Common myeloid progenitor, CD34-positive (primary cell): ENCODE data around the gene TNNC2.
A peak's percentile ranks its signal among the peaks of the same experiment; 100 is the strongest.

Experiments
- CTCF ChIA-PET: fragments of 350-600 bp; sonication (Branson Sonifier 250); formaldehyde crosslinking; loops from one replicate; lab custom pipeline; 2021; ENCODE audit warnings: antibody characterized with exemption; lab: Charles Lee
- POLR2A ChIA-PET: fragments of 350-600 bp; sonication (Branson Sonifier 250); formaldehyde crosslinking; loops from one replicate; lab custom pipeline; 2021; ENCODE audit warnings: antibody characterized with exemption; lab: Charles Lee
- DNase-seq, 3 donors: peaks; one replicate each; pipeline versions ENCODE4 v3.0.0 to v3.0.0-alpha.2; 2013
- H3K27ac ChIP-seq, 2 experiments: 1 replicate in 1 of 2; 2 replicates in 1 of 2; pipeline ENCODE4 v1.7.0; 2013; ENCODE audit warnings: inconsistent platforms in 2 of 2, low read length in 2 of 2, mild to moderate bottlenecking in 2 of 2, low read depth in 1 of 2, moderate library complexity in 1 of 2; ENCODE audit not compliant: severe bottlenecking in 2 of 2, insufficient read depth in 1 of 2, poor library complexity in 1 of 2
- H3K27me3 ChIP-seq, 5 experiments: replicated peaks in 2 of 5; 1 replicate in 3 of 5; 2 replicates in 2 of 5; pipeline versions ENCODE4 v1.6.1 to v1.7.0; 2013; ENCODE audit warnings: low read length in 4 of 5, mild to moderate bottlenecking in 2 of 5, moderate library complexity in 2 of 5, inconsistent platforms in 1 of 5; ENCODE audit not compliant: insufficient read depth in 5 of 5, control insufficient read depth in 4 of 5
- H3K36me3 ChIP-seq, 4 experiments: 1 replicate in 2 of 4; 2 replicates in 2 of 4; pipeline versions ENCODE4 v1.6.1 to v1.7.0; 2013; ENCODE audit warnings: low read length in 3 of 4, control low read depth in 1 of 4, mild to moderate bottlenecking in 1 of 4; ENCODE audit not compliant: control insufficient read depth in 4 of 4, insufficient read depth in 4 of 4
- H3K4me1 ChIP-seq, 4 experiments: 1 replicate in 3 of 4; 2 replicates in 1 of 4; pipeline versions ENCODE4 v1.6.1 to v1.7.1; 2013; ENCODE audit warnings: low read length in 3 of 4, mild to moderate bottlenecking in 3 of 4, control low read depth in 1 of 4, inconsistent platforms in 1 of 4, moderate library complexity in 1 of 4; ENCODE audit not compliant: control insufficient read depth in 4 of 4, insufficient read depth in 4 of 4; ENCODE audit errors: control extremely low read depth in 1 of 4
- H3K4me3 ChIP-seq, 7 experiments: 1 replicate in 4 of 7; 2 replicates in 3 of 7; pipeline versions ENCODE4 v1.5.1 to v1.7.0; 2013; ENCODE audit warnings: mild to moderate bottlenecking in 7 of 7, low read length in 6 of 7, moderate library complexity in 6 of 7, inconsistent platforms in 2 of 7, low read depth in 2 of 7, control low read depth in 1 of 7; ENCODE audit not compliant: insufficient read depth in 4 of 7, control insufficient read depth in 1 of 7; ENCODE audit errors: extremely low read depth in 1 of 7
- H3K9me3 ChIP-seq, 5 experiments: 1 replicate in 4 of 5; 2 replicates in 1 of 5; pipeline versions ENCODE4 v1.6.1 to v1.7.1; 2013; ENCODE audit warnings: low read length in 4 of 5, mild to moderate bottlenecking in 2 of 5, inconsistent platforms in 1 of 5, low read depth in 1 of 5, moderate library complexity in 1 of 5; ENCODE audit not compliant: control insufficient read depth in 4 of 5, insufficient read depth in 2 of 5; ENCODE audit errors: control extremely low read depth in 1 of 5
- WGBS: methylation state at CpG from one replicate; pipeline ENCODE4 v1.1.5; 2013; ENCODE audit not compliant: insufficient coverage; 5-methylcytosine and 5-hydroxymethylcytosine counted together

The TNNC2 gene

GRCh38 chr20:45826381-45827019 lies 612 bp downstream of the TNNC2 start:
- H3K27ac ChIP-seq, result no peak overlapping the region
- POLR2A ChIA-PET, result no interaction called here

GRCh38 chr20:45823949-45824835 lies 2.9 kb downstream of the TNNC2 start:
- WGBS, result 19% methylated on average over 34 of the region's 57 CpGs

More at GRCh38 chr20:45826381-45827019, 612 bp downstream of the TNNC2 start:
- H3K4me3 ChIP-seq, result no peak overlapping the region
- CTCF ChIA-PET, result interaction anchor here (0.9 to 3.8 kb wide), 5 partner anchors 14 to 144 kb away, joined by 3 to 24 read pairs (median 3); no protein-coding TSS in a partner anchor
- H3K9me3 ChIP-seq, result no peaks in the 10 kb centered on the region
- peaks cover 0 to 18% (median 5%) of the 10 kb centered on the region in 5 experiments for H3K27me3 ChIP-seq
- H3K4me1 ChIP-seq, result peaks cover 0 to 20% (median 13%) of the 10 kb centered on the region in 4 experiments
- no peak for DNase-seq
- WGBS, result 95% methylated on average over 4 of the region's 6 CpGs
- H3K36me3 ChIP-seq, result no peaks in the 10 kb centered on the region

GRCh38 chr20:45822857-45823256 lies 4.3 kb downstream of the TNNC2 start:
- Histone ChIP-seq H3K36me3 (no peaks in the 10 kb centered on the region), H3K9me3 (no peaks in the 10 kb centered on the region), H3K27me3 (peaks cover 0 to 18% (median 5%) of the 10 kb centered on the region in 5 experiments), H3K4me1 (peaks cover 0 to 29% (median 16%) of the 10 kb centered on the region in 4 experiments), H3K27ac (no peak overlapping the region), H3K4me3 (peak overlapping the region in 4 of 7 experiments; percentile 36 to 72 (median 61))
- WGBS, result 5% methylated on average over 17 of the region's 24 CpGs
- CTCF ChIA-PET, result interaction anchor here (1.0 to 2.4 kb wide), 8 partner anchors 9 to 148 kb away, joined by 4 to 9 read pairs (median 6); partner anchors contain the start of genes SNX21 and UBE2C
- DNase-seq, result peak in 2 of 3 donors; percentile 42 to 61
- POLR2A ChIA-PET, result no interaction called here

More at GRCh38 chr20:45823949-45824835, 2.9 kb downstream of the TNNC2 start:
- no peak overlapping the region for H3K27ac ChIP-seq
- peak overlapping the region in 3 of 7 experiments; percentile 28 to 66 (median 57) for H3K4me3 ChIP-seq
- ChIA-PET CTCF (interaction anchor here (0.8 to 3.8 kb wide), 15 partner anchors 9 to 146 kb away, joined by 3 to 24 read pairs (median 4); no protein-coding TSS in a partner anchor), POLR2A (no interaction called here)
- no peaks in the 10 kb centered on the region for H3K36me3 ChIP-seq
- peaks cover 0 to 29% (median 16%) of the 10 kb centered on the region in 4 experiments for H3K4me1 ChIP-seq
- H3K9me3 ChIP-seq, result no peaks in the 10 kb centered on the region
- peaks cover 0 to 18% (median 5%) of the 10 kb centered on the region in 5 experiments for H3K27me3 ChIP-seq
- DNase-seq, result peak; percentile 59 to 72 (median 71)

- WGBS, result 100% methylated on average over 1 of the region's 2 CpGs
- Histone ChIP-seq H3K9me3 (no peaks in the 10 kb centered on the region), H3K27me3 (peaks cover 0 to 18% (median 5%) of the 10 kb centered on the region in 5 experiments), H3K4me3 (no peak overlapping the region), H3K27ac (no peak overlapping the region), H3K4me1 (peaks cover 0 to 29% (median 16%) of the 10 kb centered on the region in 4 experiments), H3K36me3 (peaks cover 0 to 5% (median under 1%) of the 10 kb centered on the region in 4 experiments)
- DNase-seq, result no peak
- ChIA-PET CTCF (interaction anchor here (1.0 to 2.4 kb wide), 11 partner anchors 8 to 149 kb away, joined by 3 to 9 read pairs (median 5); partner anchors contain the start of genes SNX21 and UBE2C), POLR2A (no interaction called here)
These were observed 5.2 kb downstream of the TNNC2 start for GRCh38 chr20:45821947-45822346.

- no peak overlapping the region for H3K27ac ChIP-seq
- ChIA-PET POLR2A (no interaction called here), CTCF (interaction anchor here (1.7 kb wide), 1 partner anchor 140 kb away, joined by 3 read pairs; no protein-coding TSS in a partner anchor)
- H3K36me3 ChIP-seq, result peaks cover 0 to 26% (median 6%) of the 10 kb centered on the region in 4 experiments
- peaks cover 0 to 18% (median 5%) of the 10 kb centered on the region in 5 experiments for H3K27me3 ChIP-seq
- no peaks in the 10 kb centered on the region for H3K9me3 ChIP-seq
- DNase-seq, result no peak
- peaks cover 0 to 29% (median 16%) of the 10 kb centered on the region in 4 experiments for H3K4me1 ChIP-seq
- no peak overlapping the region for H3K4me3 ChIP-seq
- 100% methylated on average over 1 of the region's 4 CpGs for WGBS
These were observed 7.6 kb downstream of the TNNC2 start for GRCh38 chr20:45819466-45819865.

GRCh38 chr20:45818239-45818638 lies 8.9 kb downstream of the TNNC2 start:
- DNase-seq, result no peak
- ChIA-PET CTCF (interaction anchor here (0.7 to 1.2 kb wide), 2 partner anchors 10 to 18 kb away, joined by 3 read pairs; no protein-coding TSS in a partner anchor), POLR2A (no interaction called here)
- Histone ChIP-seq H3K36me3 (peaks cover 0 to 29% (median 6%) of the 10 kb centered on the region in 4 experiments), H3K27me3 (peaks cover 0 to 10% (median 3%) of the 10 kb centered on the region in 5 experiments), H3K9me3 (no peaks in the 10 kb centered on the region), H3K4me3 (no peak overlapping the region), H3K27ac (no peak overlapping the region), H3K4me1 (peaks cover 0 to 26% (median 17%) of the 10 kb centered on the region in 4 experiments)
- 97% methylated on average over 3 of the region's 3 CpGs for WGBS
